GM12891 (cell line): ENCODE data around the gene ZNF3.

Source experiments
- POLR2A ChIP-seq: IDR thresholded peaks from 2 replicates; pipeline ENCODE4 v1.6.1; 2011; ENCODE audit warnings: low read depth, low read length, control low read depth
- POLR2AphosphoS5 ChIP-seq: IDR thresholded peaks from 2 replicates; pipeline ENCODE4 v1.6.1; 2011; ENCODE audit warnings: low read depth, low read length, control low read depth
- POU2F2 ChIP-seq: IDR thresholded peaks from 2 replicates; pipeline ENCODE4 v1.6.1; 2011; ENCODE audit warnings: low read depth, mild to moderate bottlenecking, control low read depth, low read length, moderate library complexity
- SPI1 ChIP-seq: IDR thresholded peaks from 2 replicates; pipeline ENCODE4 v1.6.1; 2011; ENCODE audit warnings: low read depth, low read length, control low read depth

GRCh38 chr7:100069991-100070390 is 11.5 kb downstream of the ZNF3 start:
- TF ChIP-seq POLR2A: 0 out of 2 replicates have a peak, but pooled peaks have one; percentile 27
- no peak for TF ChIP-seq POLR2AphosphoS5
- no peak for TF ChIP-seq POU2F2
- no peak for TF ChIP-seq SPI1
